GM12875 (cell line): ENCODE measurements around the gene DOCK3.

Experiments
- H3K4me3 ChIP-seq: one replicate; pipeline ENCODE4 v1.5.1; 2011; ENCODE audit warnings: low read depth, low read length, control low read depth
- CTCF ChIP-seq: IDR thresholded peaks from 2 replicates; pipeline ENCODE4 v1.5.1; 2011; ENCODE audit warnings: low read depth, mild to moderate bottlenecking, control low read depth, inconsistent platforms, low read length, moderate library complexity, borderline replicate concordance; ENCODE audit not compliant: insufficient read depth

DOCK3 gene

GRCh38 chr3:50657407-50657806, 17.3 kb upstream of the DOCK3 start:
- H3K4me3 ChIP-seq, result no peak overlapping the region
- no peak for TF ChIP-seq CTCF

DNA sequence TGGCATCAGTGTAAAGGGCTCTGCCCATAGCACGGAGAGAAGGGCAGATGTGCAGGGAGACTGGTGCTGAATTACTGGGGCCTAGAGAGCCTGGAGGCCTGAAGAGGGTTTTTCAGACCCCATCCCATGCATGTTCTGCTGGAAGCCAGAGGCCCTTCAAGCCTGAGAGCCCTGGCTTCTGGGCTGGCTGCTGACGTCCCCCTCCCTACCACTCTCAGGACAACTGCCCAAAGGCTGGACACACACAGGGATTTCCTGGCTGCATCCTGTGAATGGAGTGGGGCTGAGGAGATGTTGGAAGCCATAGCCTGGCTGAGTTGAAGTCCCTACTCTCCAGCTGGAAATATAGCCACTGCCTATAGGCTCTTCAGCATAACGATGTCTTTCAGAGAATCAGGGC, 16.9 kb upstream of the DOCK3 start:
- H3K4me3 ChIP-seq, result no peak overlapping the region
- TF ChIP-seq CTCF, result no peak

DNA sequence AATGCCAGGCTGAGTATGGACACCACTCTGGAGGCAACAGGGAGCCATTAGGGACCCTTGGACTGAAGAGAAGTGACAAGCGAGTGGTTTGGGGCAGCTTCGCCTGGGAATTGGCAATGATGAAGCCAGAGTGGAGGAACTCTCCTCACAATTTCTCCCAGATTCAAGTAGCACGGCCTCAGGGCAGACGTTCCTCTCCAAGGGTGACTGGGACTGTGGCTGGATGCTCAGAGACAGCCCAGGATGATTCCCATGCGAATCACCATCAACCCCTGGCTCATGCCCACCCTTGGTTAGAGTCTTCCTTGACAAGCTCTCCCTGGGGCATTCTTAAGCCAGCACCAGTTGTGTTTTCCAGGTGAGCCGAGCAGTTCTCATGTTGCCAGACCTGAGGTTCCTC, 16.3 kb upstream of the DOCK3 start:
- H3K4me3 ChIP-seq, result no peak overlapping the region
- no peak for TF ChIP-seq CTCF

DNA sequence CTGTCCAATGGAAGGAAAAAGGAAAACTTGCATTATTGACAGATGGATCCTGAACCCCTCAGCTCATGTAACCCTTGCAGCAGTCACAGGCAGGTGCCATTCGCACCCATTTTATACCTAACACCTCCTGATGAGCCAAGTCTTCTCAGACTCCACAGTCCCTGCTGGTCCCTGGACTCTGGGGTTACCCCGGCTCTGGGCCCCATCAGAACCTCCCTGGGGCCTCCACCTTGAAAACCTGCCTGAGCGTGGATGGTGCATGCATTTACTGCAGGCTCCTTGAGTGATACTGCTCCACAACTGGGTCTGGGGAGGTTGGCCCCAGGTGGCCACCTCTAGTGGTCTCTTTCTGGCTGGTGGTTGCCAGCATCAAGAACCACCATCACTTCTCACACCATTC, 15.9 kb upstream of the DOCK3 start:
- H3K4me3 ChIP-seq, result no peak overlapping the region
- no peak for TF ChIP-seq CTCF

DNA sequence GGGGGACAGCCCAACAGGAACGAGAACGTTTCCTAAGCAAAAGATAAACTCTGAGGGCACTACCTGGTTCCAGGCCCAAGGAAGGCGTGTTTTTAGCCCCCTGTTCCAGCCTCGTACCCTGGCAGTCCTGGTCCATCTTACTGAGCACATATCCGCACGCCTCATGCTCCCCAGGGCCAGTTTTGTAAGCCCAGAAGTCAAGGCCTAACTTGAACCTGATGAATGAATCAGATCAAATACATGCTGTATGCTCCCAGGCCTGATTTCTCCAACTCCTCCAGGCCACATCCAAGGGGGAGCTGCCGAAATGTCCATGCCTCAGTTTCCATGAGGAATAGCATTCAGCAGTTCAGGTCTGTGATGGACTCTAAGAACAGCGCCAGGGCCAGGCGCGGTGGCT, 14.3 kb upstream of the DOCK3 start:
- TF ChIP-seq CTCF, result no peak
- no peak overlapping the region for H3K4me3 ChIP-seq

DNA sequence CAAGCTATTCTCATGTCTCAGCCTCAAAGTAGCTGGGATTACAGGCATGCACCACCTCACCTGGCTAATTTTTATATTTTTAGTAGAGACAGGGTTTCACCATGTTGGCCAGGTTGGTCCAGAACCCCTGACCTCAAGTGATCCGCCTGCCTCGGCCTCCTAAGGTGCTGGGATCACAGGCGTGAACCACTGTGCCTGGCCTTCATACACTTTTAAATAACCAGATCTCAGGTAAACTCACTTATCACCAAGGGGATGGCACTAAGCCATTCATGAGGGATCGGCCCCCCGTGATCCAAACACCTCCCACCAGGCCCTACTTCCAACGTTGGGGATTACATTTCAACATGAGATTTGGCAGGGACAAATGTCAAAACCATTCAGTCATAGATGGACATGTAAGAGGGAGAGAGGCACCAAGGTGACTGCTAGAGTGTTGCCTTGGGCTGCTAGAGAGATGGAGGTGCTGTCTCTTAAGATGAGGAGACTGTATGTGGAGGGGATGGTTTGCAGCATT, 13.3 kb upstream of the DOCK3 start:
- H3K4me3 ChIP-seq, result no peak overlapping the region
- TF ChIP-seq CTCF, result no peak

GRCh38 chr3:50662408-50662807, 12.3 kb upstream of the DOCK3 start:
- no peak overlapping the region for H3K4me3 ChIP-seq
- no peak for TF ChIP-seq CTCF
